ENCODE data around the gene FDCSP. TPM values are rescaled to one million over a fixed set of nuclear protein-coding genes. Genes with fewer than 3 reads are reported as not detected.

FDCSP gene
- total and polyA plus RNA-seq, 2 donors (not counting 3 experiments of a cell fraction or from before 2014, with no cell fraction given), result not detected

- FAIRE-seq (no peak), DNase-seq (ENCODE audit: low read depth, low spot score) (no peak)
- Histone ChIP-seq H3K79me2 (ENCODE audit: control insufficient read depth, insufficient read depth, low read length) (no peaks in the 10 kb centered on the region), H3K4me2 (ENCODE audit: insufficient read depth, low read length) (no peak overlapping the region), H2AFZ (ENCODE audit: low read depth, low read length) (no peak overlapping the region), H3K9me3 (replicated peaks; ENCODE audit: control insufficient read depth, insufficient read depth, low read length) (no peaks in the 10 kb centered on the region), H3K36me3 (ENCODE audit: control insufficient read depth in 2 of 2, extremely low read depth in 1 of 2, insufficient read depth in 2 of 2, low read length in 2 of 2) (no peaks in the 10 kb centered on the region), H3K9me1 (replicated peaks; ENCODE audit: control insufficient read depth, extremely low read depth, insufficient read depth, low read length) (no peaks in the 10 kb centered on the region), H4K20me1 (replicated peaks; ENCODE audit: control insufficient read depth, extremely low read depth, insufficient read depth, low read length) (no peaks in the 10 kb centered on the region), H3K4me1 (ENCODE audit: control insufficient read depth, extremely low read depth, insufficient read depth, low read length) (no peaks in the 10 kb centered on the region), H3K9ac (replicated peaks; ENCODE audit: extremely low read depth, insufficient read depth, low read length) (no peak overlapping the region), H3K4me3 (replicated peaks in 1 of 3; ENCODE audit: insufficient read depth in 1 of 3, low read depth in 1 of 3, low read length in 3 of 3) (no peak overlapping the region), H3K27ac (ENCODE audit: insufficient read depth, low read depth, low read length) (no peak overlapping the region), H3K27me3 (ENCODE audit: control insufficient read depth in 2 of 2, insufficient read depth in 2 of 2, low read length in 2 of 2) (no peaks in the 10 kb centered on the region)
- dilution Hi-C loops (cut with MboI; ENCODE audit: extremely low pct_ligation_motif_present, low sequenced_read_pairs), result no loop called here
- ChIA-PET CTCF (interaction anchor here (1.6 kb wide), 1 partner anchor 53 kb away, joined by 5 read pairs; no protein-coding TSS in a partner anchor), POLR2A (no interaction called here)
- no TSS peak for BruUV-seq (replicated peaks)
- intact Hi-C loops (cut with micrococcal nuclease), result no loop called here
- TF ChIP-seq GATA2 (IDR thresholded peaks at IDR 0.05; ENCODE audit: insufficient read depth, insufficient read length, low read depth, low read length) (no peak), EZH2 (IDR thresholded peaks at IDR 0.05; ENCODE audit: borderline replicate concordance, low read depth, low read length, severe bottlenecking) (no peak), MYC (IDR thresholded peaks at IDR 0.05; ENCODE audit: low read depth, low read length) (no peak)
Measured at GRCh38 chr4:70236125-70236524, 10.2 kb downstream of the FDCSP start.

- dilution Hi-C loops (cut with MboI; ENCODE audit: extremely low pct_ligation_motif_present, low sequenced_read_pairs), result no loop called here
- CTCF ChIA-PET, result interaction anchor here (1.2 kb wide), 1 partner anchor 359 kb away, joined by 3 read pairs; no protein-coding TSS in a partner anchor
- no peak for DNase-seq (ENCODE audit: low read depth, low spot score)
- BruUV-seq (replicated peaks), result no TSS peak
- POLR2A ChIA-PET, result no interaction called here
- Histone ChIP-seq H3K9me1 (replicated peaks; ENCODE audit: control insufficient read depth, extremely low read depth, insufficient read depth, low read length) (no peaks in the 10 kb centered on the region), H3K27me3 (ENCODE audit: control insufficient read depth in 2 of 2, insufficient read depth in 2 of 2, low read length in 2 of 2) (no peaks in the 10 kb centered on the region), H2AFZ (ENCODE audit: low read depth, low read length) (no peak overlapping the region), H3K4me3 (replicated peaks in 1 of 3; ENCODE audit: insufficient read depth in 1 of 3, low read depth in 1 of 3, low read length in 3 of 3) (no peak overlapping the region), H3K79me2 (ENCODE audit: control insufficient read depth, insufficient read depth, low read length) (no peaks in the 10 kb centered on the region), H4K20me1 (replicated peaks; ENCODE audit: control insufficient read depth, extremely low read depth, insufficient read depth, low read length) (no peaks in the 10 kb centered on the region), H3K4me1 (ENCODE audit: control insufficient read depth, extremely low read depth, insufficient read depth, low read length) (peaks cover 10% of the 10 kb centered on the region), H3K4me2 (ENCODE audit: insufficient read depth, low read length) (no peak overlapping the region), H3K36me3 (ENCODE audit: control insufficient read depth in 2 of 2, extremely low read depth in 1 of 2, insufficient read depth in 2 of 2, low read length in 2 of 2) (no peaks in the 10 kb centered on the region), H3K27ac (ENCODE audit: insufficient read depth, low read depth, low read length) (no peak overlapping the region), H3K9ac (replicated peaks; ENCODE audit: extremely low read depth, insufficient read depth, low read length) (no peak overlapping the region), H3K9me3 (replicated peaks; ENCODE audit: control insufficient read depth, insufficient read depth, low read length) (no peaks in the 10 kb centered on the region)
- TF ChIP-seq CTCF (IDR thresholded peaks at IDR 0.05; ENCODE audit: extremely low read depth in 1 of 2, insufficient read depth in 1 of 2, low read depth in 1 of 2, low read length in 2 of 2) (no peak), POLR2A (IDR thresholded peaks at IDR 0.05; ENCODE audit: low read depth, low read length) (no peak), POLR2AphosphoS5 (IDR thresholded peaks at IDR 0.05; ENCODE audit: insufficient read depth, low read depth, low read length) (no peak), MAX (IDR thresholded peaks at IDR 0.05; ENCODE audit: insufficient read depth, insufficient read length) (no peak), GATA2 (IDR thresholded peaks at IDR 0.05; ENCODE audit: insufficient read depth, insufficient read length, low read depth, low read length) (no peak), MYC (IDR thresholded peaks at IDR 0.05; ENCODE audit: low read depth, low read length) (no peak), EZH2 (IDR thresholded peaks at IDR 0.05; ENCODE audit: borderline replicate concordance, low read depth, low read length, severe bottlenecking) (no peak), FOS (IDR thresholded peaks at IDR 0.05; ENCODE audit: borderline replicate concordance, insufficient read depth, low read length) (no peak), JUN (IDR thresholded peaks at IDR 0.05; ENCODE audit: borderline replicate concordance, insufficient read depth, insufficient read length, low read depth) (no peak)
- no peak for FAIRE-seq
- intact Hi-C loops (cut with micrococcal nuclease), result no loop called here
Measured at GRCh38 chr4:70239131-70239883, 13.4 kb downstream of the FDCSP start.
